Activated CD4-positive, alpha-beta T cell treated with anti-CD3 and anti-CD28 coated beads, Interleukin-2, amount 50 U/mL, for 24 hours (primary cell): Measurements from ENCODE around the gene NOTUM.

Experiments used
- DNase-seq, 2 donors: peaks; one replicate each; pipeline ENCODE4 v3.0.0-alpha.2; 2020; ENCODE audit warnings: low read depth in 1 of 2, low spot score in 1 of 2

NOTUM gene

DNA sequence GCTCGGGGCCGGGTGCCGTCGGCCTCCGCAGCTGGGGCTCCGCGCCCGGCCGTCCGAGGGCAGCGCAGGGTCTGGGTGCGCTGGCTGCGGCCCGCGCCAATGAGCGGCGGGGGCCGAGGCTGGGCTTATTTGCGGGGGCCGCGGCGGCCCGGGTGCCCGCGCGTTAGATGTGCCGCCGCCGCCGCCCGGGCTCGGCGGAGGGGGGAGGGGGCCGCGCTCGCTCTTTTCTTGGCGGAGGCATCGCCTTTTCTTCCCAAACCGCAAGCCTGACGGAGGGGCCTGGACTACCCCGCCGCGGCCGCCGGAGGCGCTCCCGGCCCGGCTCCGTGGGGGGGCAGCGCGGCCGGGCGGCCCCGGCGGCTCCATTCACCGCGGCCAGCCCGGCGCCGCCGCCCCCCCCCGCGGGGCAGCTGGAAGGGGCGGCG is at the start of gene NOTUM:
TSS of gene NOTUM (minus strand) at position 101 of the 425 bp plus-strand sequence. CDS start 278 bp downstream, outside the sequence.
- no peak for DNase-seq

DNA sequence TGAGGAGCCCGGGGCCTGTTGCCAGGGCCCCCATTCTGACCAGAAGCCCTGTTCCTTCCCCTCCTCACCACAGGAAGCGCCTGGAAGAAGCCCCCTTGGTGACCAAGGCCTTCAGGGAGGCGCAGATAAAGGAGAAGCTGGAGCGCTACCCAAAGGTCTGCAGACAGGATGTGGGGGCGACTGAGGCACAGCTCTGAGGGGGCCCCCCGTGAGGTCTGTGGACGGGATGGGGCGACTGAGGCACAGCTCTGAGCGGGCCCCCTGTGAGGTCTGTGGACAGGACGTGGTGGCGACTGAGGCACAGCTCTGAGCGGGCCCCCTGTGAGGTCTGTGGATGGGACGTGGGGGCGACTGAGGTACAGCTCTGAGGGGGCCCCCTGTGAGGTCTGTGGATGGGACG is 48.4 kb upstream of the NOTUM start:
- DNase-seq = no peak

DNA sequence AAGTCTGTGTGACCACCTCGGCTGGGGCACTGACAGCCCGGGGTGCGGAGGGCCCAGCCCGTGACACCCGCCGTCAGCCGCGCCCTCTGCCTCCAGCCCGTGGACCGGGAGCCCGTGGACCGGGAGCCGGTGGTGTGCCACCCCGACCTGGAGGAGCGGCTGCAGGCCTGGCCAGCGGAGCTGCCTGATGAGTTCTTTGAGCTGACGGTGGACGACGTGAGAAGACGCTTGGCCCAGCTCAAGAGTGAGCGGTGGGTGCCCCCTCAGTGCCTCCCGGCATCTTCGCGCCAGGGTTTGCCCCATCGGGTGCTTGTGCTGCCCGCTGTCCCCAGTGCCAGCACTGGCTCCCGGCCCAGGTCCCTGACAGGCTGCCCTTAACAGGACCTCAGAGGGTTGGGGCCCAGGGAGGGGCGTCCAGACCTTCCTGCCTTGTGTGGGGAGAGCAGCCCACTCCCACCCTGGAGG is 48.0 kb upstream of the NOTUM start:
- DNase-seq = no peak

DNA sequence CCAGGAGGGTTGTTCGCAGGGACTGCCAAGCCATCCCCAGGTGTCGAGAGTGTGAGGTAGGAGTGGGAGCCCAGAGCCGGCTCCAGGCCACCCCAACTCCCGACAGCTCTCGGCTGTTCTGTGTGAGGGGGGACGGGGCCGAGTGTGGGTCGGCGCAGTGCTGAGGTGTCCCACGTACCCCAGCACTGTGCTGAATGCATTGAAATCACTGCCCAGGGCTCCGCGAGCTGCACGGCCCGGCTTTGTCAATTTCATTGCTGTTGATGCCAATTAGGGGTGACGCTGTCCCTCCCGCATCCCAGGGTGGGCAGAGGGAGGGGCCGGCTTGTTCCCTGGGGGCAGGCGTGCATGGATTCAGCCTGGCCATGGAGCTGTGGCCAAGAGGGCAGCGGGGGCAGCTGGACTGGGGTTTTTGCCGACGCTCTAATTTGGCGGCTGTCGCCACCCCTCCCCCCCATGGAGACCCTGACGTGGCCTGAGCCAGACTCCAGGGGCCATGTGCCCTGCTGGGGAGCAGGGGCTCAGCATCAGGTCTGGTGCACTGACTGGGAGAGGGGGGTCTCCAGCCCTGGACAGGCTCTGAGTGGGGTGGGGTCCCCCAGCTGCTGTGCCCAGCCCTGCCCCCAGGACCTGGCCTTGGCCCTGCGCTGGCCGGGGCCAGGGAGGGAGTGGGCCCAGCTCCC is 47.4 kb upstream of the NOTUM start:
- DNase-seq = no peak

DNA sequence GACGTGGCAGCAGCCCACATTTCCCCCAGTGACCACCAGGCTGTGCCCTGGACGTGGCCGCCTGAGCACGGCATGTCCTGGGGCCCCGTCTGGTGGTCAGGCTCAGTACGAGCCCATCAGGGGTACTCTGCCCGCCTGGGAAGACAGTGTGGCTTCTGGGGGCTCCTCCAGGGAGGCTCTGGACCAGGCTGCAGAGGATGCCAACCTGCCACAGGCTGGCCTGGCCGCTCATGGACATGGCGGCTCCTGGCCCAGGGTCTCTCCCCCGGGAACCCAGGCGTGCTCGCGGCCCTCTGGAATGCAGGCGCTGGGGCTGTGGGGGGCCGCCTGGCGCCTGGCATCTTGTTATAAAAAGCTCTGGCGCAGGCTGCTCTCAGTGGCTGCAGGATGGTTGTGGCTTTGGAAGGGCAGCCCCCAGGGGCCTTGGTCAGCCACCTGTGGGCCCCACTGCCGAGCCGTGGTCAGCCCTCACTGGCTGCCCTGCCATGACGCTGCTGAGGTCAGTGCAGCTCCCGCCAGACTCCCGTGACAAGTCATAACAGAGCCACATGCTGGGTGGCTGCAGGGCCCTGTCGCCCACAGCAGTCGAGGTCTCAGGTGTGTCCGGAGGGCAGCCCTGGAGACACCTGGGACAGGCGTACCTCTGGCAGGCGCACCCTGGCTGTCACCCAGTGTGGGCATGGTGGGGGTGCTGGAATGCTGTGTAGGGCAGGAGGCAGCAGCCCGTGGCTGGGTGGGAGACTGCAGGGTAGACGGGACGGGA is 46.7 kb upstream of the NOTUM start:
- no peak for DNase-seq

DNA sequence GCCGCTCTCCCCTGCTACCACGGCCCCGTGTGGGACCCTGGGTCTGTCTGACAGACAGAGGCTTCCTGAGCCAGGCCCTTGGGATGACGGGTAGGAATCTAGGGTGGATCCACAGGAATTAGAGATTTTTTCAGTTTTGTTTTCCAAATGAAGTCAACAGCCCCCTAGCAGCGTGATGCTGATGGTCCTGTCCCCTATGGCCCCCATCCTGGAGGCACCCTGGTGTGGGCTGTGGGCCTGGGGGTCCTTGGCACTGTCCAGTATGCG is 46.2 kb upstream of the NOTUM start:
- no peak for DNase-seq

DNA sequence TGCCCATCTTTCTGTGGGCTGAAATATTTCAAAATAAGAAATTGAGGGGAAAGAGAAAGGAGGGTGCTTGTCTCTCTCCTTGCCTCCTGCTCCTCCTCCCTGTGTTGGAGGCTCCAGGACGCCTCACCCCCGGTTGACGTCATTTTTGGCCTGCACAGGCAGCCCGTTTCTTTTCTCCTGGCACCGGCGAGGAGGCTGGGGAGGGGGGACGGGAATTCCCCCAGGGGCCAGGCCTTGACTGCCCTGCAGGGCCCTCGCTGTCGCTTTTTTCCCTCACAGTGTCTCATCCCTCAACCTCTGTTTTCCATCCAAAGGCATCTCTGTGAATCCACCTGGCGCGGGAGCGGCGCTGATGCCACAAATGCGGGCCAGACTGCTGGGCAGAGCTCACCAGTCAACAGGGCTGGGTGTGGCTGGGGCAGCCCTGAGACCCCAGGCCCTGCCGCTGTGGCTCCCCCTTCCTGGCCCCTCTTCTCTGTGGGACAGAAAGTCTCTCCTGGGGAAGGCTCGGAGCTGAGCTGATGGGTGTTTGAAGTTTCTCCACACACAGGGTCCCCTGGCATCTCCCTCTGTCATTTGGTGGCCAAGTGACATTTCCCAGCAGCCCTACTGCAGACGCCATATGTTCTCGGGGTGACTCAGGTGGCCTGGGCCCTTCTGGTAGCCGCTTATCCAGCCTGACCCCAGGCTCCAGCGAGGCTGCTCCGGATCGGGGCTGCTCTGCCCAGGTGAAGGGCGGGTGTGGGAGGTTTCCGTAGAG is 45.7 kb upstream of the NOTUM start:
- no peak for DNase-seq

DNA sequence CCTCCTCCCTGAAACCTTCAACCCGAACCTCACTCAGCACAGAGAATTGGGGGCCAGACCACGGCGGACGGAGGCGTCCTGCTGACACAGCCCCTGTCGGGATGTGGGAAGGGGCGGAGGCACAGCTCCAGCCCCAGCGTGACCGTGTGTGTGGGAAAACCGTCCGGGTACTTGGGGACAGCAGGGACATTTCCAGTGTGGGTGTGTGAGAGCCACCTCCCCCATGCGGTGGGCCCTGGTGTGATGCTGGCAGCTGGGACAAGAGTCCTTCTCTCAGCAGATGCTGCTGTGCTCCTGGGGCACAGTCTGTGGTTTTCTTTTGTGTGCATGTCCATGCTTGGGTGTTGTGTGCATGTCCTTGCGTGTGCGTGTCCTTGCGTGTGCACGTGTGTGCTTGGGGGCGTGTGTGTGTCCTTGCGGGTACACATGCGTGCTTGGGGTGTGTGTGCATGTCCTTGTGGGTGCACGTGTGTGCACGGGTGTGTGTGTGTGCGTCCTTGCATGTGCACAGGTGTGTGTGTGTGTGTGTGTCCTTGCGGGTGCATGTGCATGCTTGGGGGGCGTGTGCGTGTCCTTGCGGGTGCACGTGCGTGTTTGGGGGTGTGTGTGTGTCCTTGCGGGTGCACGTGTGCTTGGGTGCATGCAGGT is 44.8 kb upstream of the NOTUM start:
- no peak for DNase-seq

DNA sequence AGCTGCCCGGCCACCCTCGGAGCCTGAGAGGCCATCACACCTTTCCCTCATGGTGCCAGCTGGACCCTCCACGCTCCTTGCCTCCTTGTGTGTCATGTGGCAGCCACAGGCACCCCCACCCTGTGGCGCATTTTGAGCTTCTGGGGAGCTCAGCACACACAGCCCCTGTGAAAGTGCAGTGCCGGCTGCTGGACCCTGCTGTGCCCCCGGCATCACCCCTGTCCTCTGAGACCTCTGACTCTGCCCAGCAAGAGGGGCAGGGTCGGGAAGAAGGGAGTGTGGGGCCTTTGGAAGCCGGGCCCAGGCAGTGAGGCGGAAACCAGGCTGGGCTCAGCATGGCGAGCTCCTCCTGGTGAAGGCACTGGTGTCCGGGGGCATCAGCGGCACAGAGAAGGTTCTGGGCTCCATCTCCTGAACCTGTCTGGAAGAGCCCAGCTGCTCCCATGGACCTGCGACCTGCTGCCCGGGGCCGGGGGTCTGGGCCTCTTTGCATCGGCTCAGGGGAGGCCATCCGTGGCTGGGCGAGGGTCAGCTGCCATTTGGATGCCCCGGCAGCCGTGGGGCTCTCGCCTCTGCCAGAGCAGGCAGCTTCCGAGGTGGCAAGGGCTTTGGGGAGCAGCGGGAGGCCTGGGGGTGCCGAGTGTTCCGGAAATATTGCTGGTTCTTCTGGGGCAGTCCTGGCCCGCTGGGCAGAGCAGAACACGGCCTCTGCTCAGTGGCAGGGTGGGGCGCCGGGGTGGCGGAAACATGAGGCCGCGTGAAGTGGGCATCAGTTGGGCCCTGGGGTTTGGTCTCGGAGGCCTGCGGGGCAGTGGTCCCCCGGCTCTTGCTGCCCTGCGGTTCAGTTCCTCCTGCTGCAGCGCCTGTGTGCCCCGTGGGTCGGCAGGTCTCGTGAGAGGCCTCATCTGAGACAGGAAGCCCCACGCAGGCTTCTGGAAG is 43.8 kb upstream of the NOTUM start:
- no peak for DNase-seq

DNA sequence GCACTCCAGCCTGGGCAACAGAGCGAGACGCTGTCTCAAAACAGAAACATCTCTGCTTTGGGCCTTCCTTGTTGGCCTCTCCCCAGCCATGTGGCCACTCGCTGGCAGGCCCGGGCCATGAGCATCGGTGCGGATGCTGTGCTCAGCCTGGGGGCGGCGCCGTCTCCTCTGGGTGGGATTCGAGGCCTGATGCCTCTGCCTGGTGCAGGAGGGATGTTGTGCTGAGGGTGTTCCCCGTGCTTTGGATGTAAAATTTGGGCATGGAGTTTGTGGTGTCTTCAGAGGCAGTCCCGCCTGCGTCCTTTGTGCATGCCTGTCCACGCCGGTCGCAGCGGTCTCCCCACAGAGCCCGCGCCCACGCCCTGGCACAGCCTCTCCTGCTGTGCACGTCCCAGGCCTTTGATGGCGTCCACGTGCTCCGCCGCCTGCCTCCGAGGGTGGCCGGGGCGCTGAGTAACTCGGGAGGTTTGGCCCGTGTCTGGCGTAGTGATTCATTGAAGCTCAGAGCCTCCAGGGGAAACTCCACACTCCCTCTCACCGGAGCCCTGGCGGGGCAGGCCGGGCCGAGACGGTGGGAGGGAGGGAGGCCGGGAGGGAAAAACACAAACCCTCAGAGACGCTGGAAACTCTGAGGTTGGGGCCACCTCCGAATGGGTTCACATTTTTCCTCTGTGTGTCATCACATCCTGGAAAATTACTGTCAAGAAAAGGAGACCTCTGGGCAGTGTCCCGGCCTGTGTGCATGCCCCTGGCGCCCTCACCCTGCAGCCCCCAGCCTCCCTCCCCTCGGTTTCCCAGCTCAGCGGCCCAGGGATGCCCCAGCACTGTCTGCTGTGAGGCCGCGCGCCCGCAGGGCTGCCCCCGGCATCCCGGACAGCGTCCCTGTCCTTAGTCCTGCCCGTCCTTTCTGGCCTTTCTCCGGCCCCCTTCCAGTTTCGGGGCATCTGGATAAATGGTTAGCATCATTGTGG is 42.7 kb upstream of the NOTUM start:
- DNase-seq = no peak

DNA sequence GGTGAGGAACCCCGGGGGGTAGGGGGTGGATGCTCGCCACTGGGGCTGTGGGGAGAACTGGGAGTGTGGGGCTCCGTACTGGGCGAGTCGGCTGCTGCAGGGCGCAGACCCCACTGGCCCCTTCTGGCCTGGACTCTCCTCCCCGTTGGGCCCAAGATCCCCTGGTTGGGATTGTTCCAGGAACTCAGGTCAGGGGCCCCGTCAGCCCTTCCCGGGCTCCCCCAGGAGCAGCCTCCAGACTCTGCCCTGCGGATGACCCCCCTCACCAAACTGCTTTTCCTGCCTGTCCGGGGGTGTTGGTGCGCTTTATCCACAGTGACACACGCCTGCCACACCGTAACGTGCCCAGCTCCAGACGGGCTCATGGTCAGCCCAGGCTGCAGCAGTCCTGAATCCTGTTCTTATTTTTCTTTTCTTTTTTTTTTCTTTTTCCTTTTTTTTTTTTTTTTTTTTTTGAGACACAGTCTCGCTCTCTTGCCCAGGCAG is 40.6 kb upstream of the NOTUM start:
- no peak for DNase-seq

DNA sequence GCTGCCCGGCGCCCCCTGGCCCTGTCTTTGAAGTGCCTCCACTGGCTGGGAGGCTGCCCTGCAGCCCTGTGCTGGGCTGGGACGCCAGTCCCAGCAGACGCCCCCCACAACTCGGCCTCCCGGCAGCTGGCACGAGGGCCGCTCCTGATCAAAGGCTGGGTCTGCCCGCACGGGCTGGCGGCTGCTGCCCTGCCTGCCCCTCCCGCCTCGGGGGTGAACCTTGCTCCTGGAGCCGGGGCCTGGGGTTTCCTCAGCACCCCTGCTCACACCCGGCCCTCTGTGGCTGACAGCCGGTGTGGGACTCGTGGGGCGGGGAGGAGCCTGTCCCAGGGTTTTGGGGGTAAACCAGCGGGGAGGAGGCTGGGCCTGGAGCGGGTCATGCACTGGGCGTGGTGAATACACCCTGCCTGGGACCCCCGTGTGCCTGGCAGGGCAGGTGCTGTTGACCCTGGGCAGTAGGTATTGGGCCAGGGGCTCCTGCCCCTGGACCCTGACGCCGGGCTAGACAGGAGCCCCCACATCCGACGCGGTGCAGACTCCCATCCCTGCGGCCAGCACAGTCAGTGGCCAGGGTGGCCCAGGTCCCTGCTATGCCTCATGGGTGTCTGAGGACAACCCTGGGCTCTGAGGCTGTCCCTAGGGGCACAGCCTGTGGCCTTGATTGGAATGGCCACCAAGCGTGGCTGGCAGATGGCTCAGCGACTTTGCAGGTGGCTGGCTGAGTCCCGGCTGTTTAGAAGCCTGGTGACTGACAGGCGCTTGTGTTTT is 40.0 kb upstream of the NOTUM start:
- DNase-seq = no peak

DNA sequence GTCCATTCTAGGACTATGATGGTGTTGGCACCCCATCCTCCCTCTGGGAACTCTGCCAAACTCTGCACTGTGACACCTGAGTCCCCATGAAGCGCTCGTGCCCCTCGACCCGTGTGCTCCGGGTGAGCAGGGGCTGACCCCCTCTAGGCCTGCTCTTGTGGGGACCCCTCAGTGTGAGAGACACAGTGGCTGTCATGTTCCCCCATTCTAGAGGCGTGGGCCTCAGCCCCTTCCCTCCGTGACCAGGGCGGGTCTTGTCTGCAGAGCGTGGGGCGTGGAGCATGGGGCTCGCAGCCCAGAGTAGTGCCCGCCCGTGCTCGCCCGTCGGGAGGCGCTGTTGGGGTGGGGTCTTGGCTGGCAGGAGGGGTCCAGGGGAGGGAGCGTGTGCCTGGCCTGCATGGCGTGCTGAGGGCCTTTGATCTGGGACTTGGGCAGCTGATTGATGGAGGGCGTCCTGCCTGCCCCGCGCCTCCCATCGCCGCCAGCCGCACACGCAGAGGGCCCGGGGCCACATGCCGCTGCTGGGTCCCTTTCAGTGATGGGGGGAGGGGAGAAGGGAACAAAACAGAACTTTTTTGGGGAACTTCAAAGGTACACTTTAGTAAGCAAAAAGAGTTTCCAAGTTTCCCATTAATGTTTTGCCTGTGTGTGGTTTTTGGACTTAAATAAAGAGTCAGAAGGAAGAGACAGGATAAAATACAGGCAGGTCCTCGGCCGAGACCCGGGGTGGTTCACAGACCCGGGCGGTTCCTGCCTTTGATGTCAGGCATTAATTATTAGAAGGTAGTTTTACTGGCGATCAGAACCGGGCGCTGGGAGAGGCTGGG is 39.2 kb upstream of the NOTUM start:
- no peak for DNase-seq

DNA sequence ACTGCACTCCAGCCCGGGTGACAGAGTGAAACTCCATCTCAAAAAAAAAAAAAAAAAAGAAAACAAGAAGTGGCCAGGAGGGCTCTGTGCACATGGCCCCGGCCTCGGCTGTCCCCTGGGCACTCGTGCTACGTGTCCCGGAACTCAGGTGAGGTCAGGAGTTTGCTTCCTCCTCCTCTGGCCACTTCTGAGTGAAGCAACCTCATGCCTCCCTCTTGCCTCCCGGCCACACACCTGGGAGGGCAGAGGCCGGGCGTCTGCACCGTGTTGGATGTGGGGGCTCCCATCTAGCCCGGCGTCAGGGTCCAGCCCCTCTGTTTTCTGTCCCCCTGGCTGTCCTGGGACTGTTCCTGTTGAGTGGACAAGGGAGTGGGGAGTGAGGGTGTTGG is 38.6 kb upstream of the NOTUM start:
- DNase-seq = no peak

DNA sequence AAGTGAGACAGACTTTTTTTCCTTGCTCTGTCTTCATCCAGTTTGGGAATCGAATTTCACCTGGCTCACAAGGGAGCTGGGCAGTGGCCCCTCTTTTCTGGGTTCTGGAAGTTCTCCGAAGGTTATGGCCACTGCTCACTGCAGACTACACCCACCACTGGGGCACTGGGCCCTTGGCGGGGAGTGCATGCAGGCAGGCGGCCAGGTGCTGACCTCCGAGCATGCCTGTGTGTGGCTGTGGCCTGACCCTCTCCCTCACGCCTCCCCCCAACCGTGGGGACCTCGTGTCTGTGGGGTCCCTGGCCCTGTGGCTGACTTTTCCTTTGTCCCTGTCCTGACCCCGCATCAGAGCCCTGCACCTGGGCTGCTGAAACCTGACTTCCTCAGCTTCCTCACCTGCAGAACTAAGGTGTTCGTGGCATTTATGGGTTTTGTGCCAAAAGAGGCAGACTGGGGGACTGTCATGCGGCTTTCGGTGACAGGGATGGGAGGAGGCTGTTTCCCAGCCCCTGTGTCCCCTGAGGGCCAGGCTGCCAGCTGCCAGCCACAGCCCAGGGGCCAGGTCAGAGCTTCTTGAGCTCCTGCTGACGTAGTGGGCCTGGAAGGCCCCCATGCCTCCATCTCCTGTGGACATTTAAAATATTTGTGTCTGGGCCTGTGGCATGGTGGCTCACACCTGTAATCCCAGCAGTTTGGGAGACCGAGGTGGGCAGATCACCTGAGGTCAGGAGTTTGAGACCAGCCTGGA is 37.9 kb upstream of the NOTUM start:
- DNase-seq = no peak

DNA sequence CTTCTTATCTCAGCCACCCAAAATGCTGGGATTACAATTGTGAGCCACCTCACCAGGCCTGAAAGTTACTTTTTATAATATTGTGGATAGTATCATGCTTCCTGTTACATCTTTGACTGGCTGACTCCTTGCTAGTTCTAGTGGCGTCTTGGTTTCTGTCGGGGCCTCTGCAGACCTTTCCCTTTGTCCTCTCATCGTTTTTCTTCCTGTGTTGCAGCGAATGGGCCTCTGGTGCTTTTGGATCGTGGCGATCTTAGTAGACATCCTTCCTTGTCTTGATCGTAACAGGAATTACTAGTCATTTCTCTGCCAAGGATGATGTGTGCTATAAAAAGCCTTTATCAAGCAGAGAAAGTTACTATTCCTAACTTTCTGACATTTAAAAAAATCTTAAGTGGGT is 37.2 kb upstream of the NOTUM start:
- no peak for DNase-seq
